RWPE1 (cell line): ENCODE data around the gene TSR3.

ENCODE experiments used
- CTCF ChIA-PET: fragments of 350-600 bp; sonication (Branson Sonifier 250); formaldehyde crosslinking; extraction: SDS; loops from one replicate; lab custom pipeline; 2021; lab: Yijun Ruan, JAX
- POLR2A ChIA-PET: fragments of 400-600 bp; formaldehyde crosslinking; extraction: SDS; loops from one replicate; lab custom pipeline; 2020; ENCODE audit warnings: antibody characterized with exemption; ENCODE audit not compliant: low non-redundant PET; lab: Yijun Ruan, JAX
- DNase-seq: peaks from one replicate; pipeline ENCODE4 v3.0.0; 2012; ENCODE audit warnings: low spot score
- H3K27ac ChIP-seq: fragments of 450-650 bp; 2 replicates; pipeline ENCODE4 v1.5.1; 2017
- TF ChIP-seq, protein P1 (sequence below): fragments of 450-650 bp; conservative IDR thresholded peaks from 2 replicates; pipeline ENCODE4 v1.5.1; 2017; ENCODE audit warnings: low read depth, mild to moderate bottlenecking

The TSR3 gene

DNA sequence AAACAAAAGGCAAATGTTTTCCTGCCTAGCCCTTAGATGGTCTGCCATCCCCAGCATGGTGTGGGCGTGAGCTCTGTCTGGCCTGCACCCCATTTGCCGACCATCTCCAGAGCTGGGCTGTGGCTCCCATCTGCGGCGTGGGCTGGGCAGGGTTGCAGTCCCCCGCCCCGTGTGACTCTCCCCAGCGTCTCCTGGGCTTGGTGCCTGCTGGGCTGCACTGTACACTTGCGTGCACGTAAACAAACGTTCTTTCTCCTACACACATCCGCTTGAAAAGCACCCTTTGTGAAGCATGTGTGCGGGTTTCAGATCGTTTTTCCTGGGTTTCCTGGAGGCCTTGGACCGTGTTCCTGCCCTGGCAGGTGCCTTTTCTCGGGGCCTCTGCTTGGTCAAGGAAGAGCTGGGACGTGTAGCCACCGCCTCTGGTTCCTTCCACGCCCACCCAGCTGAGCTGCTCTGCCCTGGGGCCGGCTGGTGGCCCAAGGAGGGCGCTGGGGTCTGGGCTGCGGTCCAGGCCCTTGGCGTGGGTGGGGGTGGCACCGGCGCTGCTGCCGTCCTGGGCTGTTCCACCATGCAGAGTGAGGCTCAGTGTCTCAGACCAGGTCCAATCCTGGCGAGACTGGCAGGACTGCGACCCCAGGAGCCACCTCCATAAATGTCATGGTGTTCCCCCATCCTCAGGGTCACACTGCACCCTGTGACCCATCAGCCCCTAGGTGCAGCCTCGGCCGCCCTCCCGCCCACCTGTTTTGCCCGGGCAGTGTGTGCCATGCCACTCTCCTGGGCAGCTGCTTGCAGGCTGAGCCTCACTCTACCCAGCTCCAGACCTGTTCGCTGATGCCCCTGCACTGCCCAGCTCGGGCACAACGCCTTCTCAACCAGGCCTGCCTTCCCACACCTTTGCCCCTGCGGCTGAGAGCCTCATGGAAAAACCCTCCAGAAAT lies 28.1 kb downstream of the TSR3 start:
- DNase-seq = no peak
- ChIA-PET POLR2A (interaction anchor here (1.2 kb wide), 1 partner anchor 9 kb away, joined by 3 read pairs; no protein-coding TSS in a partner anchor), CTCF (no interaction called here)
- peak overlapping the region; percentile 34 for H3K27ac ChIP-seq
- TF ChIP-seq, protein P1, sequence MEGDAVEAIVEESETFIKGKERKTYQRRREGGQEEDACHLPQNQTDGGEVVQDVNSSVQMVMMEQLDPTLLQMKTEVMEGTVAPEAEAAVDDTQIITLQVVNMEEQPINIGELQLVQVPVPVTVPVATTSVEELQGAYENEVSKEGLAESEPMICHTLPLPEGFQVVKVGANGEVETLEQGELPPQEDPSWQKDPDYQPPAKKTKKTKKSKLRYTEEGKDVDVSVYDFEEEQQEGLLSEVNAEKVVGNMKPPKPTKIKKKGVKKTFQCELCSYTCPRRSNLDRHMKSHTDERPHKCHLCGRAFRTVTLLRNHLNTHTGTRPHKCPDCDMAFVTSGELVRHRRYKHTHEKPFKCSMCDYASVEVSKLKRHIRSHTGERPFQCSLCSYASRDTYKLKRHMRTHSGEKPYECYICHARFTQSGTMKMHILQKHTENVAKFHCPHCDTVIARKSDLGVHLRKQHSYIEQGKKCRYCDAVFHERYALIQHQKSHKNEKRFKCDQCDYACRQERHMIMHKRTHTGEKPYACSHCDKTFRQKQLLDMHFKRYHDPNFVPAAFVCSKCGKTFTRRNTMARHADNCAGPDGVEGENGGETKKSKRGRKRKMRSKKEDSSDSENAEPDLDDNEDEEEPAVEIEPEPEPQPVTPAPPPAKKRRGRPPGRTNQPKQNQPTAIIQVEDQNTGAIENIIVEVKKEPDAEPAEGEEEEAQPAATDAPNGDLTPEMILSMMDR = no peak

DNA sequence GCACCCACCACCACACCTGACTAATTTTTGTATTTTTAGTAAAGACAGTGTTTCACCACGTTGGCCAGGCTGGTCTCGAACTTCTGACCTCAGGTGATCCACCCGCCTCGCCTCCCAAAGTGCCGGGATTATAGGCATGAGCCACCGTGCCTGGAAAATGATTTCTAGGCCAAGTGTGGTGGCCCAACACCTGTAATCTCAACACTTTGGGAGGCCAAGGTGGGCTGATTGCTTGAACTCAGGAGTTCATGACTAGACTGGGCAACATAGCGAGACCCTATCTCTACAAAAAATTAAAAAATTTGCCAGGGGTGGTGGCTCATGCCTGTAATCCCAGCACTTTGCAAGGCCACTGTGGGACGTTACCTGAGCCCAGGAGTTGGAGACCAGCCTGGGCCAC lies 29.3 kb downstream of the TSR3 start:
- CTCF ChIA-PET = no interaction called here
- DNase-seq = no peak
- TF ChIP-seq, protein P1 = no peak
- POLR2A ChIA-PET = no interaction called here
- no peak overlapping the region for H3K27ac ChIP-seq

GRCh38 chr16:1320658-1321240 lies 30.9 kb downstream of the TSR3 start:
- no peak overlapping the region for H3K27ac ChIP-seq
- TF ChIP-seq, protein P1 = no peak
- POLR2A ChIA-PET = no interaction called here
- CTCF ChIA-PET = interaction anchor here (0.7 kb wide), 1 partner anchor 12 kb away, joined by 4 read pairs; no protein-coding TSS in a partner anchor
- no peak for DNase-seq

- ChIA-PET CTCF (interaction anchor here (0.7 kb wide), 1 partner anchor 11 kb away, joined by 4 read pairs; no protein-coding TSS in a partner anchor), POLR2A (no interaction called here)
- no peak overlapping the region for H3K27ac ChIP-seq
- DNase-seq = no peak
- TF ChIP-seq, protein P1 = no peak
Observed at GRCh38 chr16:1320097-1320496, 31.6 kb downstream of the TSR3 start.

DNA sequence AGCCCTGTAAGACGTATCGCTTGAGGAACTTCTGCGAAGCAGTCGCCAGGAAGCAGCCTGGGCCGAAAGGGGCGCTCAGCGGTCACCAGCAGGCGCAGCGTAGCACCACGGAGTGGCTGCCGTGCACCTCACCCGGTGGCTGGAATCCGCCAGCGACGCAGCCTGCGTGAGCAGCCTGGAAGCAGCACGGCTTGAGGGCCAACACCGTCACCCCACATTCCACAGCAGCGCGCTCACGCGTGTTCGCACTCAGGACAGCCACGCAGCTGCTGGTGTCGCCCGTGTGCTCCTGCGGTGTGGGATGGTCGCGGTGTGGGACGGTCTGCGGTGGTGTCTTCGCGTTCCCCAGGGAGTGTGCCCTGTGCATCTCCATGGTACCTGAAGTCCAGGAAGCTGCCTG lies 32.6 kb downstream of the TSR3 start:
- POLR2A ChIA-PET = no interaction called here

GRCh38 chr16:1318268-1318545 lies 33.5 kb downstream of the TSR3 start:
- CTCF ChIA-PET = no interaction called here
- no peak for DNase-seq
- POLR2A ChIA-PET = no interaction called here
- no peak overlapping the region for H3K27ac ChIP-seq
- TF ChIP-seq, protein P1 = no peak

More for the DNA sequence above, 32.6 kb downstream of the TSR3 start:
- CTCF ChIA-PET = no interaction called here
- TF ChIP-seq, protein P1 = no peak
- no peak for DNase-seq
- H3K27ac ChIP-seq = no peak overlapping the region
